K562 (cell line): ENCODE measurements around the gene CERS2. TPM values are rescaled to one million over a fixed set of nuclear protein-coding genes. Genes with fewer than 3 reads are reported as not detected.

Experiments
- ETV6 ChIP-seq, 3 experiments: fragments of 150-350 bp in 1 of 3; sonication (generic) in 1 of 3; formaldehyde crosslinking in 1 of 3; IDR thresholded peaks; 2 replicates each; pipeline versions ENCODE4 v1.6.1 to v1.8.0; 2014 to 2022; ENCODE audit warnings: borderline replicate concordance in 2 of 3, low read depth in 2 of 3, antibody characterized with exemption in 1 of 3, low read length in 1 of 3, mild to moderate bottlenecking in 1 of 3, missing genetic modification reagents in 1 of 3
- KAT2B ChIP-seq: IDR thresholded peaks from one replicate; pipeline ENCODE4 v1.6.1; 2012; ENCODE audit warnings: low read depth, mild to moderate bottlenecking, control low read depth, inconsistent platforms, low read length, moderate library complexity
- KLF13 ChIP-seq: fragments of 450-650 bp; IDR thresholded peaks from 2 replicates; pipeline ENCODE4 v1.6.1; 2016; ENCODE audit warnings: missing genetic modification characterization, low read depth, mild to moderate bottlenecking, missing compliant biosample characterization, moderate library complexity, borderline replicate concordance
- MTA1 ChIP-seq: fragments of 450-650 bp; IDR thresholded peaks from 2 replicates; pipeline ENCODE4 v1.6.1; 2017; ENCODE audit warnings: borderline replicate concordance
- MYNN ChIP-seq, 2 experiments: sonication (generic); formaldehyde crosslinking in 1 of 2; IDR thresholded peaks; 2 replicates each; pipeline versions ENCODE4 v1.5.0 to v1.6.1; 2016 to 2020; ENCODE audit warnings: antibody characterized with exemption in 1 of 2, missing genetic modification reagents in 1 of 2
- RBM25 ChIP-seq: fragments of 200-400 bp; formaldehyde crosslinking; IDR thresholded peaks from 2 replicates; pipeline ENCODE4 v1.6.1; 2018; ENCODE audit warnings: low read length, low read depth, moderate library complexity; ENCODE audit not compliant: severe bottlenecking
- SMAD3 ChIP-seq: fragments of 450-650 bp; formaldehyde crosslinking; conservative IDR thresholded peaks from 2 replicates; pipeline ENCODE4 v1.4.0; 2020; ENCODE audit warnings: mild to moderate bottlenecking
- TEAD4 ChIP-seq, 2 experiments: sonication (generic) in 1 of 2; formaldehyde crosslinking in 1 of 2; IDR thresholded peaks; 2 replicates each; pipeline versions ENCODE4 v1.6.1 to v1.8.0; 2012 to 2022; ENCODE audit warnings: borderline replicate concordance in 1 of 2, inconsistent platforms in 1 of 2, low read length in 1 of 2, mild to moderate bottlenecking in 1 of 2, missing genetic modification reagents in 1 of 2
- ZNF347 ChIP-seq: fragments of 450-650 bp; formaldehyde crosslinking; IDR thresholded peaks from 2 replicates; pipeline ENCODE4 v1.4.0; 2020; ENCODE audit warnings: low read depth, mild to moderate bottlenecking, moderate library complexity
- polyA plus RNA-seq, 8 experiments: library from polyadenylated mRNA; depleted of rRNA in 4 of 8; stranded (reverse) in 5 of 8; unstranded in 3 of 8; fragments of >200 nt; fragmentation: Nextera tagmentation in 2 of 8; fragmentation: Illumina TruSeq in 1 of 8; extraction: Ambion mirVana in 2 of 8; extraction: Trizol in 1 of 8; gene quantifications; 2 replicates each; pipeline versions ENCODE4 v1.2.1 to v1.2.3, GENCODE V29; 2011 to 2014; ENCODE audit warnings: inconsistent platforms in 1 of 8, missing spikeins in 1 of 8
- total RNA-seq, 7 experiments: library from RNA; depleted of rRNA in 6 of 7; stranded (reverse); fragments of >200 nt in 6 of 7; fragmentation: Illumina TruSeq in 2 of 7; extraction: Trizol in 2 of 7; gene quantifications; 2 replicates each; pipeline versions ENCODE4 v1.2.1 to v1.2.3, GENCODE V29; 2011 to 2021; ENCODE audit warnings: low replicate concordance in 1 of 7
- TF ChIP-seq, protein P1 (sequence below): IDR thresholded peaks from 2 replicates; pipeline ENCODE4 v1.6.1; 2011; ENCODE audit warnings: borderline replicate concordance, low read depth, mild to moderate bottlenecking, moderate library complexity, low read length; ENCODE audit not compliant: insufficient read depth, poor library complexity, severe bottlenecking
- TF ChIP-seq, protein P2 (sequence below): fragments of 450-650 bp; IDR thresholded peaks from 2 replicates; pipeline ENCODE4 v1.7.1; 2018; ENCODE audit warnings: mild to moderate bottlenecking, low read depth; ENCODE audit not compliant: partially characterized antibody
- TF ChIP-seq, protein P3 (sequence below): sonication (generic); formaldehyde crosslinking; IDR thresholded peaks from 2 replicates; pipeline ENCODE4 v1.8.0; 2022; ENCODE audit warnings: mild to moderate bottlenecking, missing genetic modification reagents
- TF ChIP-seq, protein P4 (sequence below): fragments of 250-450 bp; sonication (Bioruptor Pico); IDR thresholded peaks from 2 replicates; pipeline ENCODE4 v1.4.0; 2020; ENCODE audit warnings: mild to moderate bottlenecking, moderate library complexity

Gene CERS2
- total and polyA plus RNA-seq, 9 of the 15 experiments (the other 6 are each of a cell fraction or from before 2014, with no cell fraction given), result 23.4 to 295 (median 132) TPM

DNA sequence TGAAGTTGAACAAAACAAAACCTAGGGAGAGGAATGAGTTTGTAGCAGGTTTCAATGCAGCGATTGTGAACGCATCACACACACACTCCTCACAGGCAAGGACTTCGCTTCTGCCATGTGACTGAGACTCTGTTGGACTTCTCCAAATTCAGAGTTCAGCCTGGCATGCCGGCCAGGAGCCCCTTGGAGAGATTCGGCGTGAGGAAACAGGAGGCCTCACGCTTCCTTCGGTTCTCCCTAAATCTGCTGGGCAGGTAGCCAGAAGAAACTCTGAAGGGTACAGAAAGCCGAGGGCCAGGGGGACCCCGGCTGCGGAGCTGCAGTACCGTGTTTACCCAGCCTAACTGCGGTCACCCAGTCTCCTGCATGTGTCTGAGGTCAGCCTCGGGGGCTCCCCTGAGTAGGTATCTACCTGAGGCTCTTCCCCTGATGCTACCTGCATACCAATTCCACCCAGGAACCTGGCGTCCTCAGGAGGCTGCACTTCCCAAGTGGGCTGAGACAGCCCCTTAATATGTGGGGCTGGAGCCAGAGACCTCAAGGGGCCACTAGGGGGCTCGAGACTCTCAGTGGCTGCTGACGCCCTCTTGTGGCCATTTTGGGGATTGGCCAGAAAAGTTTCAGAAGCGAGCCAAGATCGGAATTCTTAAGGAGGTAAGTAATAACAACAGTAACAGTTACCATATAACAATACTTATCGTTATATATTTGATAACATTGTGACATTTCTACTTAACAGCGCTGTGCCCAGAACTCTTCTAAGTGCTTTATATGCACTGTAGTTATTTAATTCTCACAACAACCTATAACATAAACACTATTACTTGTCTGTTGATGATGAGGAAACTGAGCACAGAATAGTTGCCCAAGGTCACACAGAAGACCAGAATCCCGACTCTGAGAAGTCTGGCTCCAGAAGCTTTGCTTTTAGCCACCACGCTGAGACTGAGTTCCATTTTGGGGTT, 4.7 kb upstream of the CERS2 start (continued):
- TF ChIP-seq, protein P1, sequence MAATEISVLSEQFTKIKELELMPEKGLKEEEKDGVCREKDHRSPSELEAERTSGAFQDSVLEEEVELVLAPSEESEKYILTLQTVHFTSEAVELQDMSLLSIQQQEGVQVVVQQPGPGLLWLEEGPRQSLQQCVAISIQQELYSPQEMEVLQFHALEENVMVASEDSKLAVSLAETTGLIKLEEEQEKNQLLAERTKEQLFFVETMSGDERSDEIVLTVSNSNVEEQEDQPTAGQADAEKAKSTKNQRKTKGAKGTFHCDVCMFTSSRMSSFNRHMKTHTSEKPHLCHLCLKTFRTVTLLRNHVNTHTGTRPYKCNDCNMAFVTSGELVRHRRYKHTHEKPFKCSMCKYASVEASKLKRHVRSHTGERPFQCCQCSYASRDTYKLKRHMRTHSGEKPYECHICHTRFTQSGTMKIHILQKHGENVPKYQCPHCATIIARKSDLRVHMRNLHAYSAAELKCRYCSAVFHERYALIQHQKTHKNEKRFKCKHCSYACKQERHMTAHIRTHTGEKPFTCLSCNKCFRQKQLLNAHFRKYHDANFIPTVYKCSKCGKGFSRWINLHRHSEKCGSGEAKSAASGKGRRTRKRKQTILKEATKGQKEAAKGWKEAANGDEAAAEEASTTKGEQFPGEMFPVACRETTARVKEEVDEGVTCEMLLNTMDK, result peak; percentile 99
- TF ChIP-seq RBM25, result no peak
- TF ChIP-seq ZNF347 (CRISPR knock-in tag), result no peak
- no peak for TF ChIP-seq MYNN (IDR thresholded peaks at IDR 0.05)
- TF ChIP-seq MYNN (CRISPR knock-in tag; IDR thresholded peaks at IDR 0.05), result no peak
- TF ChIP-seq TEAD4 (IDR thresholded peaks at IDR 0.05; ENCODE audit: low read length), result peak; percentile 44
- no peak for TF ChIP-seq TEAD4 (CRISPR knock-in tag; IDR thresholded peaks at IDR 0.05; ENCODE audit: borderline replicate concordance)
- TF ChIP-seq SMAD3 (CRISPR knock-in tag), result no peak
- TF ChIP-seq, protein P2, sequence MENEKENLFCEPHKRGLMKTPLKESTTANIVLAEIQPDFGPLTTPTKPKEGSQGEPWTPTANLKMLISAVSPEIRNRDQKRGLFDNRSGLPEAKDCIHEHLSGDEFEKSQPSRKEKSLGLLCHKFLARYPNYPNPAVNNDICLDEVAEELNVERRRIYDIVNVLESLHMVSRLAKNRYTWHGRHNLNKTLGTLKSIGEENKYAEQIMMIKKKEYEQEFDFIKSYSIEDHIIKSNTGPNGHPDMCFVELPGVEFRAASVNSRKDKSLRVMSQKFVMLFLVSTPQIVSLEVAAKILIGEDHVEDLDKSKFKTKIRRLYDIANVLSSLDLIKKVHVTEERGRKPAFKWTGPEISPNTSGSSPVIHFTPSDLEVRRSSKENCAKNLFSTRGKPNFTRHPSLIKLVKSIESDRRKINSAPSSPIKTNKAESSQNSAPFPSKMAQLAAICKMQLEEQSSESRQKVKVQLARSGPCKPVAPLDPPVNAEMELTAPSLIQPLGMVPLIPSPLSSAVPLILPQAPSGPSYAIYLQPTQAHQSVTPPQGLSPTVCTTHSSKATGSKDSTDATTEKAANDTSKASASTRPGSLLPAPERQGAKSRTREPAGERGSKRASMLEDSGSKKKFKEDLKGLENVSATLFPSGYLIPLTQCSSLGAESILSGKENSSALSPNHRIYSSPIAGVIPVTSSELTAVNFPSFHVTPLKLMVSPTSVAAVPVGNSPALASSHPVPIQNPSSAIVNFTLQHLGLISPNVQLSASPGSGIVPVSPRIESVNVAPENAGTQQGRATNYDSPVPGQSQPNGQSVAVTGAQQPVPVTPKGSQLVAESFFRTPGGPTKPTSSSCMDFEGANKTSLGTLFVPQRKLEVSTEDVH, result peak; percentile 33
- TF ChIP-seq ETV6 (IDR thresholded peaks at IDR 0.05; ENCODE audit: borderline replicate concordance in 1 of 2, low read depth in 2 of 2, low read length in 1 of 2), result no peak; a peak in 1 of 4 replicates
- no peak for TF ChIP-seq ETV6 (CRISPR knock-in tag; IDR thresholded peaks at IDR 0.05; ENCODE audit: borderline replicate concordance)
- TF ChIP-seq KLF13, result no peak
- TF ChIP-seq, protein P3, sequence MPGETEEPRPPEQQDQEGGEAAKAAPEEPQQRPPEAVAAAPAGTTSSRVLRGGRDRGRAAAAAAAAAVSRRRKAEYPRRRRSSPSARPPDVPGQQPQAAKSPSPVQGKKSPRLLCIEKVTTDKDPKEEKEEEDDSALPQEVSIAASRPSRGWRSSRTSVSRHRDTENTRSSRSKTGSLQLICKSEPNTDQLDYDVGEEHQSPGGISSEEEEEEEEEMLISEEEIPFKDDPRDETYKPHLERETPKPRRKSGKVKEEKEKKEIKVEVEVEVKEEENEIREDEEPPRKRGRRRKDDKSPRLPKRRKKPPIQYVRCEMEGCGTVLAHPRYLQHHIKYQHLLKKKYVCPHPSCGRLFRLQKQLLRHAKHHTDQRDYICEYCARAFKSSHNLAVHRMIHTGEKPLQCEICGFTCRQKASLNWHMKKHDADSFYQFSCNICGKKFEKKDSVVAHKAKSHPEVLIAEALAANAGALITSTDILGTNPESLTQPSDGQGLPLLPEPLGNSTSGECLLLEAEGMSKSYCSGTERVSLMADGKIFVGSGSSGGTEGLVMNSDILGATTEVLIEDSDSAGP, result no peak
- TF ChIP-seq, protein P4, sequence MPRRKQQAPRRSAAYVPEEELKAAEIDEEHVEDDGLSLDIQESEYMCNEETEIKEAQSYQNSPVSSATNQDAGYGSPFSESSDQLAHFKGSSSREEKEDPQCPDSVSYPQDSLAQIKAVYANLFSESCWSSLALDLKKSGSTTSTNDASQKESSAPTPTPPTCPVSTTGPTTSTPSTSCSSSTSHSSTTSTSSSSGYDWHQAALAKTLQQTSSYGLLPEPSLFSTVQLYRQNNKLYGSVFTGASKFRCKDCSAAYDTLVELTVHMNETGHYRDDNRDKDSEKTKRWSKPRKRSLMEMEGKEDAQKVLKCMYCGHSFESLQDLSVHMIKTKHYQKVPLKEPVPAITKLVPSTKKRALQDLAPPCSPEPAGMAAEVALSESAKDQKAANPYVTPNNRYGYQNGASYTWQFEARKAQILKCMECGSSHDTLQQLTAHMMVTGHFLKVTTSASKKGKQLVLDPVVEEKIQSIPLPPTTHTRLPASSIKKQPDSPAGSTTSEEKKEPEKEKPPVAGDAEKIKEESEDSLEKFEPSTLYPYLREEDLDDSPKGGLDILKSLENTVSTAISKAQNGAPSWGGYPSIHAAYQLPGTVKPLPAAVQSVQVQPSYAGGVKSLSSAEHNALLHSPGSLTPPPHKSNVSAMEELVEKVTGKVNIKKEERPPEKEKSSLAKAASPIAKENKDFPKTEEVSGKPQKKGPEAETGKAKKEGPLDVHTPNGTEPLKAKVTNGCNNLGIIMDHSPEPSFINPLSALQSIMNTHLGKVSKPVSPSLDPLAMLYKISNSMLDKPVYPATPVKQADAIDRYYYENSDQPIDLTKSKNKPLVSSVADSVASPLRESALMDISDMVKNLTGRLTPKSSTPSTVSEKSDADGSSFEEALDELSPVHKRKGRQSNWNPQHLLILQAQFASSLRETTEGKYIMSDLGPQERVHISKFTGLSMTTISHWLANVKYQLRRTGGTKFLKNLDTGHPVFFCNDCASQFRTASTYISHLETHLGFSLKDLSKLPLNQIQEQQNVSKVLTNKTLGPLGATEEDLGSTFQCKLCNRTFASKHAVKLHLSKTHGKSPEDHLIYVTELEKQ (CRISPR knock-in tag), result no peak
- TF ChIP-seq KAT2B, result peak; percentile 94
- TF ChIP-seq MTA1, result 0 out of 2 replicates have a peak, but pooled peaks have one; percentile 35
